ENCODE measurements around the gene C1orf198. TPM values are rescaled to one million over a fixed set of nuclear protein-coding genes. Genes with fewer than 3 reads are reported as not detected.

C1orf198 gene
- total and polyA plus RNA-seq, 2 of the 4 experiments (the other 2 are of a cell fraction), result 67.4 to 76.2 TPM

- 76% methylated on average over 2 of the region's 10 CpGs; no CpG with 5 or more reads in 1 of the 2 experiments for WGBS, 2 experiments (ENCODE audit: extremely low coverage in 2 of 2, insufficient read length in 1 of 2)
- ATAC-seq (ENCODE audit: low read depth) (no peak), DNase-seq (no peak)
- no peak overlapping the region for H2AFZ ChIP-seq (replicated peaks; ENCODE audit: low read length, poor library complexity)
- no peaks in the 10 kb centered on the region for H3K36me3 ChIP-seq (ENCODE audit: control insufficient read depth, insufficient read depth, low read length)
- no peak overlapping the region for H2BK120ac ChIP-seq (ENCODE audit: low read depth, low read length)
- no peak overlapping the region for H2BK5ac ChIP-seq (ENCODE audit: low read depth, low read length, poor library complexity, severe bottlenecking)
- H4K20me1 ChIP-seq (ENCODE audit: insufficient read depth, low read length), result no peaks in the 10 kb centered on the region
- no peak overlapping the region for H4K8ac ChIP-seq (ENCODE audit: low read depth in 2 of 2, low read length in 2 of 2)
- H3K9ac ChIP-seq (ENCODE audit: low read depth, low read length), result no peak overlapping the region
- no peaks in the 10 kb centered on the region for H3K9me1 ChIP-seq (ENCODE audit: insufficient read depth, low read length)
- no peak overlapping the region for H3K4me3 ChIP-seq (ENCODE audit: insufficient read depth, low read depth, low read length)
- ChIA-PET CTCF (no interaction called here), POLR2A (ENCODE audit: unreplicated experiment) (no interaction called here)
- no peaks in the 10 kb centered on the region for H3K79me1 ChIP-seq (ENCODE audit: low read depth in 1 of 2, low read length in 2 of 2)
- TF ChIP-seq RCOR1 (IDR thresholded peaks at IDR 0.05; ENCODE audit: insufficient replicate concordance, low read length) (no peak), RAD21 (IDR thresholded peaks at IDR 0.05; ENCODE audit: low read length) (no peak), MAFK (IDR thresholded peaks at IDR 0.05; ENCODE audit: low read depth, low read length) (no peak), RFX5 (IDR thresholded peaks at IDR 0.05; ENCODE audit: low read depth, low read length) (no peak), MAZ (IDR thresholded peaks at IDR 0.05; ENCODE audit: borderline replicate concordance, low read depth, low read length) (no peak), USF2 (IDR thresholded peaks at IDR 0.05; ENCODE audit: low read depth, low read length) (no peak), CEBPB (IDR thresholded peaks at IDR 0.05; ENCODE audit: low read depth, low read length) (no peak), CHD1 (IDR thresholded peaks at IDR 0.05; ENCODE audit: low read depth, low read length) (no peak), NFE2L2 (IDR thresholded peaks at IDR 0.05; ENCODE audit: low read depth, low read length) (no peak), ELK1 (IDR thresholded peaks at IDR 0.05; ENCODE audit: borderline replicate concordance, low read depth, low read length) (no peak), BHLHE40 (IDR thresholded peaks at IDR 0.05; ENCODE audit: low read depth, low read length) (no peak), FOS (IDR thresholded peaks at IDR 0.05; ENCODE audit: low read depth, low read length) (no peak), MXI1 (IDR thresholded peaks at IDR 0.05; ENCODE audit: borderline replicate concordance, low read depth, low read length) (no peak), POLR2A (IDR thresholded peaks at IDR 0.05; ENCODE audit: low read depth, low read length) (no peak), SMC3 (IDR thresholded peaks at IDR 0.05; ENCODE audit: low read depth, low read length) (no peak)
- TF ChIP-seq, protein P1, sequence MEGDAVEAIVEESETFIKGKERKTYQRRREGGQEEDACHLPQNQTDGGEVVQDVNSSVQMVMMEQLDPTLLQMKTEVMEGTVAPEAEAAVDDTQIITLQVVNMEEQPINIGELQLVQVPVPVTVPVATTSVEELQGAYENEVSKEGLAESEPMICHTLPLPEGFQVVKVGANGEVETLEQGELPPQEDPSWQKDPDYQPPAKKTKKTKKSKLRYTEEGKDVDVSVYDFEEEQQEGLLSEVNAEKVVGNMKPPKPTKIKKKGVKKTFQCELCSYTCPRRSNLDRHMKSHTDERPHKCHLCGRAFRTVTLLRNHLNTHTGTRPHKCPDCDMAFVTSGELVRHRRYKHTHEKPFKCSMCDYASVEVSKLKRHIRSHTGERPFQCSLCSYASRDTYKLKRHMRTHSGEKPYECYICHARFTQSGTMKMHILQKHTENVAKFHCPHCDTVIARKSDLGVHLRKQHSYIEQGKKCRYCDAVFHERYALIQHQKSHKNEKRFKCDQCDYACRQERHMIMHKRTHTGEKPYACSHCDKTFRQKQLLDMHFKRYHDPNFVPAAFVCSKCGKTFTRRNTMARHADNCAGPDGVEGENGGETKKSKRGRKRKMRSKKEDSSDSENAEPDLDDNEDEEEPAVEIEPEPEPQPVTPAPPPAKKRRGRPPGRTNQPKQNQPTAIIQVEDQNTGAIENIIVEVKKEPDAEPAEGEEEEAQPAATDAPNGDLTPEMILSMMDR (conservative IDR thresholded peaks at IDR 0.05; ENCODE audit: low read depth, low read length), result no peak
- no peak overlapping the region for H2BK15ac ChIP-seq (ENCODE audit: low read depth, low read length)
- BruUV-seq (replicated peaks), result no TSS peak
- H2BK20ac ChIP-seq (ENCODE audit: low read depth, low read length), result no peak overlapping the region
- dilution Hi-C loops (cut with HindIII; ENCODE audit: low sequenced_read_pairs, unreplicated experiment), result no loop called here
- no peak overlapping the region for H3K23ac ChIP-seq (ENCODE audit: low read depth, low read length)
- no peak overlapping the region for H2AK5ac ChIP-seq (ENCODE audit: low read depth, low read length)
- H4K91ac ChIP-seq (ENCODE audit: insufficient read depth, low read depth, low read length), result no peak overlapping the region
- H3K27me3 ChIP-seq (ENCODE audit: control insufficient read depth, insufficient read depth, low read length), result no peaks in the 10 kb centered on the region; the same call in none of the 2 replicates
- H3K14ac ChIP-seq (replicated peaks; ENCODE audit: low read depth, low read length), result no peak overlapping the region
- intact Hi-C loops (cut with micrococcal nuclease), result no loop called here
- no peak overlapping the region for H3K56ac ChIP-seq (ENCODE audit: extremely low read depth, insufficient read depth, low read length)
- in situ Hi-C loops (cut with MboI; ENCODE audit: low sequenced_read_pairs), result no loop called here
- no peak overlapping the region for H3K27ac ChIP-seq (ENCODE audit: insufficient read depth, low read length)
- H3K9me3 ChIP-seq (ENCODE audit: control insufficient read depth, insufficient read depth, low read length), result no peaks in the 10 kb centered on the region
- no peak overlapping the region for H3K4me2 ChIP-seq (ENCODE audit: low read depth, low read length)
- H4K5ac ChIP-seq (ENCODE audit: low read depth, low read length), result no peak overlapping the region
- no peak overlapping the region for H3K18ac ChIP-seq (ENCODE audit: low read depth, low read length)
- peak overlapping the region; percentile 5 for H2AK9ac ChIP-seq (replicated peaks; ENCODE audit: low read depth, low read length, poor library complexity)
- no peaks in the 10 kb centered on the region for H3K4me1 ChIP-seq (ENCODE audit: control insufficient read depth, insufficient read depth, low read length)
- H3K4ac ChIP-seq (ENCODE audit: low read depth, low read length), result no peak overlapping the region
Observed at GRCh38 chr1:230788561-230789275, 79.6 kb downstream of the C1orf198 start.

Measured in IMR-90 (cell line).